VCaP (cell line): ENCODE measurements around the gene REEP3.

Experiments used
- H3K27ac ChIP-seq: fragments of 450-650 bp; 2 replicates; pipeline ENCODE4 v1.5.1; 2017
- TF ChIP-seq, protein P1 (sequence below): fragments of 450-650 bp; conservative IDR thresholded peaks from 2 replicates; pipeline ENCODE4 v1.5.1; 2017; ENCODE audit warnings: mild to moderate bottlenecking, moderate library complexity

REEP3 gene

DNA sequence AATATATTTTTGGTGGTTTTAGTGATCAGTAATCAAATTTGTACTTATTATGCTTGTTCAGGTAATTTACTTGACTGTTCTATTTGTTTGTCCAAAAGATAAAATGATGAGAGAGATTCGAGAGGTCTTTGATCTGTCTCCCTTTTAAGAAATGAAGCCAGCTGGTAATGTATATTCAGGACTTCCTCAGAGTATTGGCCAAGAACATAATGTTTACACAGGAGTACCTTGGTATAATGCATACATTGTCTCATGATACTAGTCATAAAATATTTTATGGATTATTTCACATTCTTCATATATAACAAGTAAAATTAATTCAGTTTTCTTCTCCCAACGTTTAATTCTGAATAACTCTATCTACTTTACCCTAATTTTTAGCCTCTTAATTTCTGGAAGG lies 100.9 kb downstream of the REEP3 start:
- TF ChIP-seq, protein P1, sequence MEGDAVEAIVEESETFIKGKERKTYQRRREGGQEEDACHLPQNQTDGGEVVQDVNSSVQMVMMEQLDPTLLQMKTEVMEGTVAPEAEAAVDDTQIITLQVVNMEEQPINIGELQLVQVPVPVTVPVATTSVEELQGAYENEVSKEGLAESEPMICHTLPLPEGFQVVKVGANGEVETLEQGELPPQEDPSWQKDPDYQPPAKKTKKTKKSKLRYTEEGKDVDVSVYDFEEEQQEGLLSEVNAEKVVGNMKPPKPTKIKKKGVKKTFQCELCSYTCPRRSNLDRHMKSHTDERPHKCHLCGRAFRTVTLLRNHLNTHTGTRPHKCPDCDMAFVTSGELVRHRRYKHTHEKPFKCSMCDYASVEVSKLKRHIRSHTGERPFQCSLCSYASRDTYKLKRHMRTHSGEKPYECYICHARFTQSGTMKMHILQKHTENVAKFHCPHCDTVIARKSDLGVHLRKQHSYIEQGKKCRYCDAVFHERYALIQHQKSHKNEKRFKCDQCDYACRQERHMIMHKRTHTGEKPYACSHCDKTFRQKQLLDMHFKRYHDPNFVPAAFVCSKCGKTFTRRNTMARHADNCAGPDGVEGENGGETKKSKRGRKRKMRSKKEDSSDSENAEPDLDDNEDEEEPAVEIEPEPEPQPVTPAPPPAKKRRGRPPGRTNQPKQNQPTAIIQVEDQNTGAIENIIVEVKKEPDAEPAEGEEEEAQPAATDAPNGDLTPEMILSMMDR, result no peak
- H3K27ac ChIP-seq, result peak overlapping the region; percentile 43

DNA sequence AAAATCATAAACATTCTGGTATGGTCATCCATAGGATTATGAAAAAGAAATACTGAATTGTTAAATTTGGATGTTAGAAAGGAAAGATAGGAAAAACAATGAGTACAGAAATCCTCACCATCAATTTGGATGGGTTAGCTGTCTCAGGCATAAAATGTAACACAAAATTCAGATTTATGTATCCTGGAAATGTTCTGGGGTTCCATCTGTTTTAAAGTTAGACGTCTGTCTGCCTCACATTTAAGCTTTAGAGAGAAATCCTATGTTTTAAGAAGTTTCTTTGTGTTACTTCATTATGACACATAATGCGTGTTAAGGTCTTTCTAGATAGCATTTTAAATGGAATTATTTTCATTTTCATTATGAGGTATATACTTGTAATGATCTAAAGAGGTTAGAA lies 103.5 kb downstream of the REEP3 start:
- H3K27ac ChIP-seq, result no peak overlapping the region
- TF ChIP-seq, protein P1, result no peak

DNA sequence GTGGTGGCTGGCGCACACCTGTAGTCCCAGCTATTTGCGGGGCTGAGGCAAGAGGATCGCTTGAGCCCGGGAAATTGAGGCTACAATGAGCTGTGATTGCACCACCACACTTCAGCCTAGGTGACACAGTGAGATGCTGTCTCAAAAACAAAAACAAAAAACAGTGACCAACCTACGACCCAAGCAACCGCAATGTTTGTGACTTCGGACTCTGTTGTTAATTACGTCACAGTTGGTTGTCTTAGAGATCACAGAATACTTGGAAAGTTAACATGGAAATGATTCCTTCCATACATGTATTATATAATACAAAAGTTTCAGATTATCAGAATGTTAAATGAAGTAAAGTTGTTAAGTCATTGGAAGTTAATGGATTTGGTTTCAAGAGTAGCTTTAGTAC lies 106.2 kb downstream of the REEP3 start:
- peak overlapping the region; percentile 96 for H3K27ac ChIP-seq
- TF ChIP-seq, protein P1, result no peak

DNA sequence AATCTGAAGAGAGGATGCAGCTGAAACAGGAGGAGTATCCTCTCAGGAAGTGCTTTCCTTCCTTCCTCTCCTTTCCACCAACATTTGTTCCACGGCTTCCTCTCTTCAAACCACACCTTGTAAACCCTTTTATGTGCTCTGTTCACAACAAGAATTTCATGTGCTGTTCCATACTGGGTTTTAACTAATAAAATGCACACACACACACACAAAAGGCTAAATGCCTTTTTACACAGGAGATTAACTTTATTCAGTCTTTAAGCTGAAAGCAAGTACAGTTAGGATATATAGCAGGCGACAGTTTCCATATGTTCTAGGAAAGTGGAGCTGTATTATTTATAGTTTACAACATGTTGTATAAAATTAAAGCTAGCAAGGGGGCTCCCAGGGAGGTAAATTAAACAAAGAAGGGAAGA lies 106.7 kb downstream of the REEP3 start:
- H3K27ac ChIP-seq, result peak overlapping the region; percentile 96
- TF ChIP-seq, protein P1, result no peak

DNA sequence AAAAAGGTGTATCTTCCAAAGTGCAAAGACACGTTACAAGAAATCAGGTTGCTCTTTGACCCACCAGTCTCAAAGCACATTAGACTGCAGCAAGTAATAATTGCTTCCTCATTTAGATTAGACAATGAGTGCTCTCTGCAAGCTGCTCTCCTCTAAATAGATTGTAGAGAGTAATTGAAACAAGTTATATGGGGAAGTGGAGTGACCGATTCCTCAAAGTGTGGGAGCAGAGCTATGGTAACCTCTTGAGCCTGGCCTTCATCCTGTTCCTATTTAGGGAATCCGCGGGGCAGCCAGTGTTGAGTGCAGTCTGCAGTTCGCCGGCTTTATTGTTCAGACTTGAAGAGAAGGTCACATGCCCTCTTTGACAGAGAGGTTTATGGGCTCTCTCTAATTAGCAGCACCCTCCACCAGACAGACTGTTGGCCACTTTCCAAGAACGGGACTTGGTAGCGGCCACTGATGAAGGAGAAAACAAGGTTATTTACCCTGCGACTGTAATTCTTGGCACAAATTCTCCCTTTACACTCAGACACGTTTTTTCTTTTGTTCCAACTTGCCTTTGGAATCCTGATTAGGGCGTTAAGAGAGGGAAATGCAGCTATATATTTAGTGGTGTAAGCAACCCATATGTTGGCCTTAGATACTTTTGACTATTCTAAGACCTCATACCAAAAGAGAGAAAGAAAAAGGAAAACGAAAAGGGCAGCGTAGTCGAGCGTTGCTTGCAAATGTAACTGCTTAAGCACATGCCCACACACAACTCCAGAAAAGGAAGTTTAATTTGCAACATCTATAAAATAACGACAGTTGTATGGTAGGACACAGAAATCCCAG lies 107.5 kb downstream of the REEP3 start:
- TF ChIP-seq, protein P1, result no peak
- H3K27ac ChIP-seq, result peak overlapping the region; percentile 96

DNA sequence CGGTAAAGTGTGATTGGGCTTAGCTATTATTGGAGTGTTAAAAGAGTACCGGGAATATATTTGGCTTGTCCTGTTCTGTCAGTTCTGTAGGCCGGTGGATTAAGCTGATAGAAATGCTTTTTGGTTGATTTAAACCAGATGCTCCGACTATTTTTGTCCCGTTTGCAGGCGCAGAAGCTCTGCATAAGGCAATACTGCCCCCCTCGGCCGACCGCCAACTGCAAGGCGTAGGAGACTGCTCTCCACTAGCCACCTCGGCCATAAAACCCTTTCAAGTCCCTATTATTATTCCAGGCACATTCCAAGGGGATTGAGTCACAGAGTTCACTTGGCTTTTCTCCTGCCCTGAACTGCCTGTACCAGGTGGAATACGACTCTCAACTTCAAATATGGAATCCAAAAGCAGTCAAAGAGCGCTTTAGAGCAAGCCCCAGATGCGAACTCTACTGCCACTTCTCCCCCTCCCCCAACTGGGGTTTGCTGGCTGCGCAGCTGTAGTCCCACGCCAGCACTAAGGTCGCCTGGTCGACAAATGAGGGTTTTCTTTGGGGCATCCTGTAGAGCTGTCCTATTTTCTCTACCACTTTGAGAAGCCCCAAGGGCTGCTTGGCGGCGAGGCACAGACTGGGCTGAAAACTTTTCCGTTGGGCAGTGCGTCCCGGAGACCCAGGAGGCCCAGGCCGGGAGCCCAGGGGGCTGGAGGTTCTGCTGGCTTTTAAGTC lies 108.3 kb downstream of the REEP3 start:
- peak overlapping the region; percentile 96 for H3K27ac ChIP-seq
- TF ChIP-seq, protein P1, result peak; percentile 86

DNA sequence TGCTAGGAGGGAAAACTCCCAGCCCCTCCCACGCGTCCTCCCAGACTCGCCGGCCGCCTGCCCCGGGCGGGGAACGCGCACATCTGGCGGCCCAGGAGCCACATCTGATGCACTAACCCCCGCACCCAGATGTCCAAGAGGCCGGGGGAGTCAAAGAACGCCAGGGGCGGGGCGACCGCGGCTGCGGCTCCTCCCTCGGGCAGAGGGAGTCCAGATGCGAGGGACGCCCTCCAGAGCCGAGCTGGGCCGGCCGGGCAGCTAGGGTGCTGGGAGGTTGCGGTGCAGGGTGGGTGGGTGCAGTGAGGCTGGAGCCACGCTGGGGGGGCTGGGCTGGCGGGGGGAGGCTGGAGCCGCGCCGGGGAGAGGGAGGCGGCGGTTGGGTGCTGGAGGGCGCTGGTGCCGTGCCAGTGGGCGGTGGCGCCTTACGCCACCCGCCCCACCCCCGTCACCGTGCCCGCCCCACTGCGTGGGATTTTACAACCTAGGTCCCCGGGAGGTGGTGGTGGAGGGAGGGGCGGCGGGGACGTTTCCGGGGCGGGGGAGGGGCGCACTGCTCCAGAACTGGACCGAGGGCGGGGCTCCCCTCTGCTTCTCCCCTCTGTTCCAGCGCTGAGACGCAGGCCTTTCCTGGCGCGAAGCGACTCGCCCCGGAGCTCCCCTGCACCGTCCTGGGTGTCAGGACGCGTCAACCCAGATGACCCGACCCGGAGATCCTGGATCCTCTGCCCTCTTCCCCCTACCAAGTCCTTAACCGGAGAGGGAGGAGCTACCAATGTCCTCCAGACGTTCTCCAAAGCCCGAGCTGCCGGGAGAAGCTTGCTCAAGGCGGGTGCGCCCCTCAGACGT lies 109.1 kb downstream of the REEP3 start:
- TF ChIP-seq, protein P1, result no peak
- H3K27ac ChIP-seq, result peak overlapping the region; percentile 96
